H9 (cell line): Measurements from ENCODE around the gene SNX15. TPM values are rescaled to one million over a fixed set of nuclear protein-coding genes. Genes with fewer than 3 reads are reported as not detected.

ENCODE experiments used
- DNase-seq: peaks from one replicate; pipeline ENCODE4 v3.0.0-alpha.2; 2017
- H2AFZ ChIP-seq: one replicate; pipeline ENCODE4 v1.6.1; 2013; ENCODE audit warnings: mild to moderate bottlenecking, low read length, control low read depth, moderate library complexity
- H2AK5ac ChIP-seq: 2 replicates; pipeline ENCODE4 v1.6.1; 2013; ENCODE audit warnings: low read length, control low read depth, mixed read lengths; ENCODE audit not compliant: insufficient read length
- H2BK120ac ChIP-seq: one replicate; pipeline ENCODE4 v1.6.1; 2013; ENCODE audit warnings: low read depth, mild to moderate bottlenecking, low read length, control low read depth, inconsistent platforms; ENCODE audit not compliant: poor library complexity, severe bottlenecking
- H2BK12ac ChIP-seq: 2 replicates; pipeline ENCODE4 v1.6.1; 2013; ENCODE audit warnings: low read length, control low read depth, mixed read lengths, low read depth; ENCODE audit not compliant: insufficient read length
- H2BK15ac ChIP-seq: 2 replicates; pipeline ENCODE4 v1.6.1; 2013; ENCODE audit warnings: low read depth, low read length, control low read depth
- H2BK20ac ChIP-seq: one replicate; pipeline ENCODE4 v1.6.1; 2013; ENCODE audit warnings: low read depth, mild to moderate bottlenecking, low read length, control low read depth, inconsistent platforms; ENCODE audit not compliant: poor library complexity, severe bottlenecking
- H2BK5ac ChIP-seq: 2 replicates; pipeline ENCODE4 v1.6.1; 2013; ENCODE audit warnings: low read length, control low read depth, mixed read lengths; ENCODE audit not compliant: insufficient read length
- H3K14ac ChIP-seq: 2 replicates; pipeline ENCODE4 v1.6.1; 2013; ENCODE audit warnings: low read length, control low read depth; ENCODE audit not compliant: insufficient read depth
- H3K18ac ChIP-seq: 2 replicates; pipeline ENCODE4 v1.6.1; 2013; ENCODE audit warnings: low read depth, mild to moderate bottlenecking, mixed read lengths, low read length, control low read depth; ENCODE audit not compliant: insufficient read length
- H3K23ac ChIP-seq: 2 replicates; pipeline ENCODE4 v1.6.1; 2013; ENCODE audit warnings: low read length, control low read depth, mixed read lengths, low read depth; ENCODE audit not compliant: insufficient read length
- H3K23me2 ChIP-seq: 2 replicates; pipeline ENCODE4 v1.6.1; 2013; ENCODE audit warnings: low read depth, mild to moderate bottlenecking, mixed read lengths, low read length, control low read depth; ENCODE audit not compliant: insufficient read length, poor library complexity, severe bottlenecking
- H3K27ac ChIP-seq: 2 replicates; pipeline ENCODE4 v1.5.1; 2013; ENCODE audit warnings: low read length, control low read depth, mixed read lengths, low read depth; ENCODE audit not compliant: insufficient read length
- H3K27me3 ChIP-seq: 2 replicates; pipeline ENCODE4 v1.6.1; 2013; ENCODE audit warnings: low read length, control low read depth, inconsistent platforms; ENCODE audit not compliant: insufficient read depth
- H3K4ac ChIP-seq: 2 replicates; pipeline ENCODE4 v1.6.1; 2013; ENCODE audit warnings: low read depth, mild to moderate bottlenecking, control low read depth, inconsistent platforms, low read length, moderate library complexity
- H3K4me1 ChIP-seq: 2 replicates; pipeline ENCODE4 v1.6.1; 2013; ENCODE audit warnings: low read length, control low read depth, inconsistent platforms; ENCODE audit not compliant: insufficient read depth
- H3K4me2 ChIP-seq: 2 replicates; pipeline ENCODE4 v1.6.1; 2013; ENCODE audit warnings: low read length, control low read depth, mixed read lengths; ENCODE audit not compliant: insufficient read length, insufficient read depth
- H3K56ac ChIP-seq: 2 replicates; pipeline ENCODE4 v1.6.1; 2013; ENCODE audit warnings: low read depth, mild to moderate bottlenecking, mixed read lengths, low read length, control low read depth; ENCODE audit not compliant: insufficient read length
- H3K79me1 ChIP-seq: 2 replicates; pipeline ENCODE4 v1.6.1; 2013; ENCODE audit warnings: low read depth, mild to moderate bottlenecking, moderate library complexity, low read length, control low read depth, inconsistent platforms; ENCODE audit not compliant: insufficient read depth, poor library complexity, severe bottlenecking
- H3K79me2 ChIP-seq: 2 replicates; pipeline ENCODE4 v1.6.1; 2013; ENCODE audit warnings: low read length, control low read depth, inconsistent platforms; ENCODE audit not compliant: insufficient read depth
- H3K9ac ChIP-seq: 2 replicates; pipeline ENCODE4 v1.6.1; 2013; ENCODE audit warnings: low read length, control low read depth, mixed read lengths; ENCODE audit not compliant: insufficient read length; ENCODE audit errors: extremely low read depth
- H3K9me3 ChIP-seq: one replicate; pipeline ENCODE4 v1.6.1; 2013; ENCODE audit warnings: low read depth, low read length, inconsistent platforms; ENCODE audit not compliant: control insufficient read depth
- H3T11ph ChIP-seq: one replicate; pipeline ENCODE4 v1.6.1; 2013; ENCODE audit warnings: mild to moderate bottlenecking, low read length, control low read depth, inconsistent platforms
- H4K20me1 ChIP-seq: one replicate; pipeline ENCODE4 v1.6.1; 2013; ENCODE audit not compliant: control insufficient read depth, insufficient read length, insufficient read depth
- H4K5ac ChIP-seq: 2 replicates; pipeline ENCODE4 v1.6.1; 2013; ENCODE audit warnings: low read depth, mild to moderate bottlenecking, mixed read lengths, low read length, control low read depth; ENCODE audit not compliant: insufficient read length
- H4K8ac ChIP-seq: replicated peaks from 2 replicates; pipeline ENCODE4 v1.6.1; 2013; ENCODE audit warnings: low read length, control low read depth, mixed read lengths, low read depth; ENCODE audit not compliant: insufficient read length
- H4K91ac ChIP-seq: 2 replicates; pipeline ENCODE4 v1.6.1; 2013; ENCODE audit warnings: low read depth, mild to moderate bottlenecking, moderate library complexity, mixed read lengths, low read length, control low read depth; ENCODE audit not compliant: insufficient read length
- H3K27ac Mint-ChIP-seq, 3 experiments: 2 replicates in 2 of 3; 3 replicates in 1 of 3; pipeline ENCODE4 v1.8.0; 2020 to 2021; ENCODE audit warnings: mixed read lengths in 3 of 3, mild to moderate bottlenecking in 1 of 3, moderate library complexity in 1 of 3
- H3K27me3 Mint-ChIP-seq: 2 replicates; pipeline ENCODE4 v1.8.0; 2021; ENCODE audit warnings: low read depth, mild to moderate bottlenecking, moderate library complexity, mixed read lengths
- H3K36me3 Mint-ChIP-seq, 3 experiments: 2 replicates in 2 of 3; 3 replicates in 1 of 3; pipeline ENCODE4 v1.8.0; 2020 to 2021; ENCODE audit warnings: low read depth in 3 of 3, mixed read lengths in 3 of 3; ENCODE audit not compliant: insufficient read depth in 1 of 3
- H3K4me1 Mint-ChIP-seq, 2 experiments: 2 replicates each; pipeline ENCODE4 v1.8.0; 2020; ENCODE audit warnings: mixed read lengths in 2 of 2
- H3K4me3 Mint-ChIP-seq, 2 experiments: 2 replicates in 1 of 2; 3 replicates in 1 of 2; pipeline ENCODE4 v1.8.0; 2020 to 2021; ENCODE audit warnings: mild to moderate bottlenecking in 2 of 2, mixed read lengths in 2 of 2, moderate library complexity in 1 of 2
- H3K9me3 Mint-ChIP-seq, 2 experiments: 2 replicates in 1 of 2; 3 replicates in 1 of 2; pipeline ENCODE4 v1.8.0; 2020; ENCODE audit warnings: mild to moderate bottlenecking in 2 of 2, mixed read lengths in 2 of 2, moderate library complexity in 1 of 2
- CTCF ChIP-seq: fragments of 200-600 bp; sonication (generic); conservative IDR thresholded peaks from 3 replicates; pipeline ENCODE4 v1.8.0; 2021; ENCODE audit warnings: antibody characterized with exemption, mild to moderate bottlenecking
- WGBS: extraction: QIAGEN DNeasy Blood & Tissue Kit; methylation state at CpG from one replicate; pipeline ENCODE4 v1.1.7; 2013; ENCODE audit warnings: missing lambda C conversion rate, low lambda C conversion rate, mixed read lengths; ENCODE audit not compliant: insufficient read length; ENCODE audit errors: extremely low coverage; 5-methylcytosine and 5-hydroxymethylcytosine counted together
- total RNA-seq: library from RNA; stranded (reverse); gene quantifications from 2 replicates; pipeline ENCODE4 v1.2.1, GENCODE V29; 2021

The SNX15 gene
- total RNA-seq, 1 experiment from 2014 or later, result 24.3 TPM

- Histone ChIP-seq H3K23me2 (no peaks in the 10 kb centered on the region), H3K4me1 (no peaks in the 10 kb centered on the region), H3K79me2 (no peaks in the 10 kb centered on the region), H3K23ac (no peak overlapping the region), H3T11ph (no peak overlapping the region), H3K56ac (no peak overlapping the region), H2BK5ac (no peak overlapping the region), H2BK12ac (no peak overlapping the region), H4K20me1 (no peaks in the 10 kb centered on the region), H3K27ac (no peak overlapping the region), H2BK15ac (no peak overlapping the region), H2BK120ac (no peak overlapping the region), H3K14ac (no peak overlapping the region), H3K18ac (no peak overlapping the region), H3K4ac (no peak overlapping the region), H2AFZ (no peak overlapping the region), H3K27me3 (no peaks in the 10 kb centered on the region), H4K91ac (no peak overlapping the region), H3K4me2 (no peak overlapping the region), H4K5ac (no peak overlapping the region), H2AK5ac (no peak overlapping the region), H4K8ac (no peak overlapping the region), H3K9me3 (no peaks in the 10 kb centered on the region), H3K79me1 (no peaks in the 10 kb centered on the region), H2BK20ac (no peak overlapping the region), H3K9ac (no peak overlapping the region)
- Mint-ChIP-seq H3K36me3 (no peaks in the 10 kb centered on the region), H3K27me3 (peaks cover 1% of the 10 kb centered on the region; the same call in 1 of the 2 replicates), H3K4me1 (peaks cover 5 to 7% of the 10 kb centered on the region in 2 experiments), H3K9me3 (no peaks in the 10 kb centered on the region), H3K27ac (no peak overlapping the region), H3K4me3 (no peak overlapping the region; a peak in 1 of 5 replicates)
- no peak for DNase-seq
- WGBS, result no CpG with 5 or more reads among the region's 5 CpGs
- no peak for TF ChIP-seq CTCF
These were observed 24.5 kb upstream of the SNX15 start for GRCh38 chr11:65002706-65003105.
